Uterus (tissue), 4 donors: ENCODE data around the gene RIT2. TPM values are rescaled to one million over a fixed set of nuclear protein-coding genes. Genes with fewer than 3 reads are reported as not detected.

Experiments
- DNase-seq, 2 donors: peaks; one replicate each; pipeline ENCODE4 v3.0.0-alpha.2; 2019 to 2020
- H3K27ac ChIP-seq, 2 donors: fragments of 200-600 bp; sonication (generic); 1 replicate in 1 of 2; 2 replicates in 1 of 2; pipeline ENCODE4 v1.5.1; 2016 to 2018
- H3K27me3 ChIP-seq, 2 donors: fragments of 200-600 bp; sonication (generic); one replicate each; pipeline ENCODE4 v1.5.1; 2018 to 2019; ENCODE audit warnings: control low read depth in 1 of 2
- H3K36me3 ChIP-seq, 2 donors: fragments of 200-600 bp; sonication (generic); one replicate each; pipeline ENCODE4 v1.5.1; 2019; ENCODE audit warnings: control low read depth in 1 of 2
- H3K4me1 ChIP-seq, 2 donors: fragments of 200-600 bp; sonication (generic); one replicate each; pipeline ENCODE4 v1.5.1; 2018 to 2019; ENCODE audit warnings: control low read depth in 1 of 2
- H3K4me3 ChIP-seq, 2 donors: fragments of 200-600 bp; sonication (generic); 1 replicate in 1 of 2; 2 replicates in 1 of 2; pipeline ENCODE4 v1.5.1; 2018 to 2019; ENCODE audit warnings: mild to moderate bottlenecking in 1 of 2
- H3K9me3 ChIP-seq, 2 donors: fragments of 200-600 bp; sonication (generic); one replicate each; pipeline ENCODE4 v1.5.1; 2019; ENCODE audit warnings: control low read depth in 1 of 2
- CTCF ChIP-seq, 4 experiments: fragments of 200-600 bp in 2 of 4; fragments of 450-650 bp in 2 of 4; sonication (generic) in 2 of 4; IDR thresholded peaks; one replicate each; pipeline ENCODE4 v1.5.1; 2016 to 2019; ENCODE audit warnings: antibody characterized with exemption in 4 of 4, mild to moderate bottlenecking in 2 of 4, moderate library complexity in 1 of 4
- POLR2A ChIP-seq, 2 donors: fragments of 450-650 bp; IDR thresholded peaks; one replicate each; pipeline ENCODE4 v1.6.1; 2016; ENCODE audit warnings: antibody characterized with exemption in 2 of 2, mild to moderate bottlenecking in 1 of 2, moderate library complexity in 1 of 2
- intact Hi-C: fragments of 100-400 bp; cut with DNase I; formaldehyde crosslinking; loops from one replicate; pipeline ENCODE4 v1.15.1; 2023; ENCODE audit warnings: low total_unique reads
- total RNA-seq, 4 donors: library from RNA; depleted of rRNA in 3 of 4; stranded (reverse); fragments of >200 nt in 3 of 4; gene quantifications; one replicate each; pipeline versions ENCODE4 v1.1.0 to v1.2.4, GENCODE V29; 2014 to 2023
- donor health status: DM: yes; HTN: yes; CAD: no.

RIT2 gene
- total RNA-seq, 4 donors from 2014 or later = not detected

- Histone ChIP-seq H3K4me3 (no peak overlapping the region), H3K27ac (no peak overlapping the region), H3K4me1 (no peaks in the 10 kb centered on the region), H3K27me3 (no peaks in the 10 kb centered on the region), H3K36me3 (no peaks in the 10 kb centered on the region), H3K9me3 (no peaks in the 10 kb centered on the region)
- no peak for TF ChIP-seq POLR2A (IDR thresholded peaks at IDR 0.05)
- no peak for TF ChIP-seq CTCF (IDR thresholded peaks at IDR 0.05)
- intact Hi-C loops = no loop called here
- no peak for DNase-seq
Observed at GRCh38 chr18:43158381-43158780, 42.9 kb upstream of the RIT2 start.

GRCh38 chr18:43155842-43156241 lies 40.4 kb upstream of the RIT2 start:
- TF ChIP-seq CTCF (IDR thresholded peaks at IDR 0.05) (no peak), POLR2A (IDR thresholded peaks at IDR 0.05) (no peak)
- Histone ChIP-seq H3K36me3 (no peaks in the 10 kb centered on the region), H3K27me3 (no peaks in the 10 kb centered on the region), H3K4me1 (no peaks in the 10 kb centered on the region), H3K27ac (no peak overlapping the region), H3K4me3 (no peak overlapping the region), H3K9me3 (no peaks in the 10 kb centered on the region)
- intact Hi-C loops = no loop called here
- DNase-seq = no peak

- no peaks in the 10 kb centered on the region for H3K27me3 ChIP-seq
- no peak overlapping the region for H3K4me3 ChIP-seq
- H3K9me3 ChIP-seq = no peaks in the 10 kb centered on the region
- no peak for DNase-seq
- H3K36me3 ChIP-seq = no peaks in the 10 kb centered on the region
- H3K4me1 ChIP-seq = no peaks in the 10 kb centered on the region
- TF ChIP-seq POLR2A (IDR thresholded peaks at IDR 0.05) (no peak), CTCF (IDR thresholded peaks at IDR 0.05) (no peak)
- H3K27ac ChIP-seq = no peak overlapping the region
- intact Hi-C loops = no loop called here
Observed at GRCh38 chr18:43148231-43148630, 32.7 kb upstream of the RIT2 start.

GRCh38 chr18:43141208-43141607 lies 25.7 kb upstream of the RIT2 start:
- H3K27me3 ChIP-seq = no peaks in the 10 kb centered on the region
- H3K27ac ChIP-seq = no peak overlapping the region
- no peaks in the 10 kb centered on the region for H3K36me3 ChIP-seq
- no peaks in the 10 kb centered on the region for H3K4me1 ChIP-seq
- no peaks in the 10 kb centered on the region for H3K9me3 ChIP-seq
- no peak overlapping the region for H3K4me3 ChIP-seq
- DNase-seq = no peak
- intact Hi-C loops = no loop called here
- TF ChIP-seq CTCF (IDR thresholded peaks at IDR 0.05) (no peak), POLR2A (IDR thresholded peaks at IDR 0.05) (no peak)

- no peaks in the 10 kb centered on the region for H3K9me3 ChIP-seq
- no peak for TF ChIP-seq CTCF (IDR thresholded peaks at IDR 0.05)
- TF ChIP-seq POLR2A (IDR thresholded peaks at IDR 0.05) = no peak
- intact Hi-C loops = no loop called here
- H3K36me3 ChIP-seq = no peaks in the 10 kb centered on the region
- no peak for DNase-seq
- no peaks in the 10 kb centered on the region for H3K27me3 ChIP-seq
- H3K4me3 ChIP-seq = no peak overlapping the region
- no peaks in the 10 kb centered on the region for H3K4me1 ChIP-seq
- H3K27ac ChIP-seq = no peak overlapping the region
Observed at GRCh38 chr18:43139288-43139946, 23.9 kb upstream of the RIT2 start.
